ENCODE results near the gene EMSY.
A peak's percentile ranks its signal among the peaks of the same experiment; 100 is the strongest.
"Not testable (repeated sequence)": the region's sequence is repeated elsewhere in the genome, so short reads cannot be mapped to it uniquely, and the experiment has no call there.

EMSY gene

GRCh38 chr11:76568621-76569020, 123.8 kb downstream of the EMSY start:
- WGBS (ENCODE audit: extremely low coverage, insufficient coverage, insufficient read length), result no CpG with 5 or more reads among the region's 1 CpG
- H2BK120ac ChIP-seq (ENCODE audit: insufficient read depth, low read length, poor library complexity), result no peak overlapping the region
- DNase-seq, result no peak
- no peak overlapping the region for H2BK5ac ChIP-seq (ENCODE audit: low read depth, low read length, poor library complexity)
- H3K23ac ChIP-seq (ENCODE audit: low read length), result no peak overlapping the region
- H3K4me2 ChIP-seq (ENCODE audit: low read length), result no peak overlapping the region
- no peaks in the 10 kb centered on the region for H3K36me3 ChIP-seq (ENCODE audit: control insufficient read depth in 1 of 2, insufficient read depth in 2 of 2, low read length in 2 of 2)
- no peak overlapping the region for H2AK5ac ChIP-seq (ENCODE audit: low read length)
- no peak overlapping the region for H3K4me3 ChIP-seq (ENCODE audit: low read depth, low read length)
- H3K9me3 ChIP-seq (ENCODE audit: insufficient read depth, low read depth, low read length), result no peaks in the 10 kb centered on the region
- peaks cover 0 to 2% of the 10 kb centered on the region in 2 experiments for H3K4me1 ChIP-seq (ENCODE audit: control insufficient read depth in 1 of 2, insufficient read depth in 2 of 2, low read length in 2 of 2)
- no peaks in the 10 kb centered on the region for H3K27me3 ChIP-seq (ENCODE audit: insufficient read depth, low read length)
- no peak overlapping the region for H4K91ac ChIP-seq (ENCODE audit: low read depth, low read length)
- no peaks in the 10 kb centered on the region for H3K79me2 ChIP-seq (ENCODE audit: control insufficient read depth, insufficient read depth, low read length, poor library complexity)
- H3K14ac ChIP-seq (ENCODE audit: low read length), result no peak overlapping the region
- no peak overlapping the region for H3K18ac ChIP-seq (ENCODE audit: low read length)
- H2AFZ ChIP-seq (ENCODE audit: insufficient read depth, low read length, poor library complexity), result no peak overlapping the region
- peaks cover 6% of the 10 kb centered on the region for H3K79me1 ChIP-seq (ENCODE audit: low read length)
- H3K4ac ChIP-seq (ENCODE audit: low read depth, low read length), result no peak overlapping the region
- no peak overlapping the region for H3K9ac ChIP-seq (ENCODE audit: low read length)
- H2BK12ac ChIP-seq (ENCODE audit: low read length), result no peak overlapping the region
- no peak overlapping the region for H3K27ac ChIP-seq (ENCODE audit: low read depth, low read length)
- H4K8ac ChIP-seq (ENCODE audit: low read depth, low read length), result no peak overlapping the region
- no peak overlapping the region for H4K12ac ChIP-seq (ENCODE audit: low read depth, low read length)

- Histone ChIP-seq H3K4me1 (ENCODE audit: control insufficient read depth in 1 of 2, insufficient read depth in 2 of 2, low read length in 2 of 2) (peaks cover 14 to 20% of the 10 kb centered on the region in 2 experiments), H3K14ac (ENCODE audit: low read length) (peak overlapping the region; percentile 44), H2BK5ac (ENCODE audit: low read depth, low read length, poor library complexity) (peak overlapping the region; percentile 9), H2BK12ac (ENCODE audit: low read length) (peak overlapping the region; percentile 90), H3K79me1 (ENCODE audit: low read length) (peaks cover 30% of the 10 kb centered on the region), H4K8ac (ENCODE audit: low read depth, low read length) (peak overlapping the region; percentile 13), H2BK120ac (ENCODE audit: insufficient read depth, low read length, poor library complexity) (peak overlapping the region; percentile 81), H4K91ac (ENCODE audit: low read depth, low read length) (peak overlapping the region; percentile 80)
- not testable (repeated sequence) for H3K4me2 ChIP-seq (ENCODE audit: low read length); H3K27me3 ChIP-seq (ENCODE audit: insufficient read depth, low read length); H3K18ac ChIP-seq (ENCODE audit: low read length); H3K79me2 ChIP-seq (ENCODE audit: control insufficient read depth, insufficient read depth, low read length, poor library complexity); H3K27ac ChIP-seq (ENCODE audit: low read depth, low read length); H3K36me3 ChIP-seq (ENCODE audit: control insufficient read depth in 1 of 2, insufficient read depth in 2 of 2, low read length in 2 of 2); H3K4ac ChIP-seq (ENCODE audit: low read depth, low read length); H3K9ac ChIP-seq (ENCODE audit: low read length); H2AK5ac ChIP-seq (ENCODE audit: low read length); H3K9me3 ChIP-seq (ENCODE audit: insufficient read depth, low read depth, low read length); H4K12ac ChIP-seq (ENCODE audit: low read depth, low read length); H3K23ac ChIP-seq (ENCODE audit: low read length); H2AFZ ChIP-seq (ENCODE audit: insufficient read depth, low read length, poor library complexity); H3K4me3 ChIP-seq (ENCODE audit: low read depth, low read length)
- peak; percentile 89 to 90 for DNase-seq
- WGBS (ENCODE audit: extremely low coverage, insufficient coverage, insufficient read length), result no CpG with 5 or more reads among the region's 12 CpGs
Measured at GRCh38 chr11:76572181-76572875, 127.5 kb downstream of the EMSY start.

GRCh38 chr11:76574406-76574805, 129.6 kb downstream of the EMSY start:
- Histone ChIP-seq H3K9me3 (ENCODE audit: insufficient read depth, low read depth, low read length) (no peaks in the 10 kb centered on the region), H3K27ac (ENCODE audit: low read depth, low read length) (peak overlapping the region; percentile 97), H3K18ac (ENCODE audit: low read length) (peak overlapping the region; percentile 94), H3K23ac (ENCODE audit: low read length) (no peak overlapping the region), H3K36me3 (ENCODE audit: control insufficient read depth in 1 of 2, insufficient read depth in 2 of 2, low read length in 2 of 2) (no peaks in the 10 kb centered on the region), H3K14ac (ENCODE audit: low read length) (peak overlapping the region; percentile 97), H3K4ac (ENCODE audit: low read depth, low read length) (peak overlapping the region; percentile 83), H3K4me3 (ENCODE audit: low read depth, low read length) (no peak overlapping the region), H2BK5ac (ENCODE audit: low read depth, low read length, poor library complexity) (peak overlapping the region; percentile 99), H3K4me1 (ENCODE audit: control insufficient read depth in 1 of 2, insufficient read depth in 2 of 2, low read length in 2 of 2) (peaks cover 34 to 41% of the 10 kb centered on the region in 2 experiments), H2BK12ac (ENCODE audit: low read length) (peak overlapping the region; percentile 98), H4K8ac (ENCODE audit: low read depth, low read length) (peak overlapping the region; percentile 87), H4K91ac (ENCODE audit: low read depth, low read length) (peak overlapping the region; percentile 90), H3K79me2 (ENCODE audit: control insufficient read depth, insufficient read depth, low read length, poor library complexity) (peaks cover 13% of the 10 kb centered on the region), H2AK5ac (ENCODE audit: low read length) (peak overlapping the region; percentile 93), H4K12ac (ENCODE audit: low read depth, low read length) (peak overlapping the region; percentile 38), H2AFZ (ENCODE audit: insufficient read depth, low read length, poor library complexity) (peak overlapping the region; percentile 69), H3K27me3 (ENCODE audit: insufficient read depth, low read length) (no peaks in the 10 kb centered on the region), H3K4me2 (ENCODE audit: low read length) (no peak overlapping the region), H3K9ac (ENCODE audit: low read length) (no peak overlapping the region), H2BK120ac (ENCODE audit: insufficient read depth, low read length, poor library complexity) (peak overlapping the region; percentile 99), H3K79me1 (ENCODE audit: low read length) (peaks cover 50% of the 10 kb centered on the region)
- DNase-seq, result peak; percentile 91 to 98
- no CpG with 5 or more reads among the region's 2 CpGs for WGBS (ENCODE audit: extremely low coverage, insufficient coverage, insufficient read length)

GRCh38 chr11:76574879-76575278, 130.1 kb downstream of the EMSY start:
- Histone ChIP-seq H3K18ac (ENCODE audit: low read length) (peak overlapping the region; percentile 94), H3K79me1 (ENCODE audit: low read length) (peaks cover 55% of the 10 kb centered on the region), H2AFZ (ENCODE audit: insufficient read depth, low read length, poor library complexity) (no peak overlapping the region), H2BK12ac (ENCODE audit: low read length) (peak overlapping the region; percentile 98), H3K27ac (ENCODE audit: low read depth, low read length) (peak overlapping the region; percentile 97), H3K23ac (ENCODE audit: low read length) (no peak overlapping the region), H3K14ac (ENCODE audit: low read length) (peak overlapping the region; percentile 97), H3K27me3 (ENCODE audit: insufficient read depth, low read length) (no peaks in the 10 kb centered on the region), H3K9ac (ENCODE audit: low read length) (peak overlapping the region; percentile 1), H3K4me1 (ENCODE audit: control insufficient read depth in 1 of 2, insufficient read depth in 2 of 2, low read length in 2 of 2) (peaks cover 39 to 46% of the 10 kb centered on the region in 2 experiments), H3K36me3 (ENCODE audit: control insufficient read depth in 1 of 2, insufficient read depth in 2 of 2, low read length in 2 of 2) (no peaks in the 10 kb centered on the region), H3K79me2 (ENCODE audit: control insufficient read depth, insufficient read depth, low read length, poor library complexity) (peaks cover 13% of the 10 kb centered on the region), H3K9me3 (ENCODE audit: insufficient read depth, low read depth, low read length) (no peaks in the 10 kb centered on the region), H3K4ac (ENCODE audit: low read depth, low read length) (peak overlapping the region; percentile 7), H4K12ac (ENCODE audit: low read depth, low read length) (peak overlapping the region; percentile 38), H3K4me2 (ENCODE audit: low read length) (peak overlapping the region; percentile 4), H3K4me3 (ENCODE audit: low read depth, low read length) (no peak overlapping the region), H2AK5ac (ENCODE audit: low read length) (peak overlapping the region; percentile 45), H2BK5ac (ENCODE audit: low read depth, low read length, poor library complexity) (peak overlapping the region; percentile 99), H4K91ac (ENCODE audit: low read depth, low read length) (peak overlapping the region; percentile 90), H4K8ac (ENCODE audit: low read depth, low read length) (peak overlapping the region; percentile 87), H2BK120ac (ENCODE audit: insufficient read depth, low read length, poor library complexity) (peak overlapping the region; percentile 99)
- no CpG with 5 or more reads among the region's 1 CpG for WGBS (ENCODE audit: extremely low coverage, insufficient coverage, insufficient read length)
- no peak for DNase-seq
